Stimulated activated naive CD4-positive, alpha-beta T cell (primary cell): ENCODE data around the gene LAMTOR3.

Source experiments
- DNase-seq, 6 experiments: peaks; one replicate each; lab custom pipeline; 2025; lab: John Stamatoyannopoulos, UW

LAMTOR3 gene

GRCh38 chr4:99861120-99861905 is 32.9 kb downstream of the LAMTOR3 start:
- DNase-seq = no peak

GRCh38 chr4:99860521-99860920 is 33.7 kb downstream of the LAMTOR3 start:
- DNase-seq = no peak

- DNase-seq = no peak
These were observed 34.6 kb downstream of the LAMTOR3 start for GRCh38 chr4:99859618-99860017.

DNA sequence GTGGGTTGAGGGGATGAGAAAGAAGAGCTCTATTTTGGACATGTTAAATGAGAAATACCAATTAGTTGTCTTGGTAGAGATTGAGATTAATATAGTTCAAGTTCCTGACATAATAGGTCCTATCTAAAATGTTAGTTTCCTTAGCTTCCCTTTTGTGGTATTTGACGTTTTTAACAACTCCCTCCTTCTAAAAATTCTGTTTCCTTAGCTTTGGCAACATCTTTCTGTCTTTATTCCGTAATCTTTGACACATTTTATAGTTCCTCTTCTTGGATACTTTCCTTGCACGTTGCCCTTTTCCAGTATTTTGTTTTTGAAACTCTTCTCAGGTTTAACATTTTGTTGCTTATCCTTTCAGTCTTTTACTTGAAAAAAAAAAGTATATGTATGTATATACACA is 36.9 kb downstream of the LAMTOR3 start:
- DNase-seq = no peak

- DNase-seq = no peak
These were observed 38.1 kb downstream of the LAMTOR3 start for GRCh38 chr4:99856166-99856565.

DNA sequence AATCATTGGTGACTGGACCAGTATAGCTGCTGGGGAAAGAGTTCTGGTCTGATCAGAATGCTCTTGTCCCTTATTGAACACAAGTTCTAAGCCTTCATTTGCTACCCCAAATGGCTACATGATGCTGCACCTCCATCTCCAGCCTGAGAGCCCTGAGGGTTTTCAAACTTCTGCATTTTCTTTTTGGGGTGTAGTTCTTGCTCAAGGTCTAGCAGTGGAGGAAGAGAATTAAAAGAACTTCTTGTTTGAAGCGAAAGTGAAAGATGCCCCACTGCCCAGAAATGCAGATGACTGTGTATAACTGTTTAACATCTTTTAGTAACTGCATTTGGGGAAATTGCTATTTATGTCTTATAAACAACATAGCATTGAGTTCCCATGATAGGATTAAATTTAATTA is 38.5 kb downstream of the LAMTOR3 start:
- DNase-seq = no peak

GRCh38 chr4:99853999-99854398 is 40.2 kb downstream of the LAMTOR3 start:
- DNase-seq = no peak

- no peak for DNase-seq
These were observed 41.0 kb downstream of the LAMTOR3 start for GRCh38 chr4:99853190-99853589.

- DNase-seq = no peak
These were observed 42.0 kb downstream of the LAMTOR3 start for GRCh38 chr4:99852199-99852749.

- no peak for DNase-seq
These were observed 45.6 kb downstream of the LAMTOR3 start for GRCh38 chr4:99848591-99849001.

GRCh38 chr4:99847362-99847976 is 46.8 kb downstream of the LAMTOR3 start:
- peak in 1 of 6 experiments; percentile 13 for DNase-seq

DNA sequence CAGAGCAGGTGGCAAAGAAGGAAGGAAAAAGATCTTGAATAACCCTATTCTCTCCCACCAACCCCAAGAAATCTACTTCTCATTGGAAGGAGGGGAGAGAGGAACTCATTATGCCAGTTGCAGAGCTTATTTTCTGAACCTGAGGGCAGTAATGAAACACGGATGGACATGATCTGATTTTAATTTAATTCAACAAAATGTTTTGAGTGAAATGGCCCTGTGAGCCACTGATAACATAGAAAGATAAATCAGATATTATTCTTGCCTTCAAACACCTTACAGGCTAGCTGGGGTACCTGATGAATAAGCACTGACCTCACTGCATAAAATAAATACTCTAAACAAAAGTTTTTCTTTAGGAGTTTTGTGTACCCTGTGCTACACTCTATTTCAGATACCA is 47.3 kb downstream of the LAMTOR3 start:
- DNase-seq = no peak

GRCh38 chr4:99845708-99846469 is 48.3 kb downstream of the LAMTOR3 start:
- peak in 3 of 6 experiments; percentile 48 to 51 (median 49) for DNase-seq

DNA sequence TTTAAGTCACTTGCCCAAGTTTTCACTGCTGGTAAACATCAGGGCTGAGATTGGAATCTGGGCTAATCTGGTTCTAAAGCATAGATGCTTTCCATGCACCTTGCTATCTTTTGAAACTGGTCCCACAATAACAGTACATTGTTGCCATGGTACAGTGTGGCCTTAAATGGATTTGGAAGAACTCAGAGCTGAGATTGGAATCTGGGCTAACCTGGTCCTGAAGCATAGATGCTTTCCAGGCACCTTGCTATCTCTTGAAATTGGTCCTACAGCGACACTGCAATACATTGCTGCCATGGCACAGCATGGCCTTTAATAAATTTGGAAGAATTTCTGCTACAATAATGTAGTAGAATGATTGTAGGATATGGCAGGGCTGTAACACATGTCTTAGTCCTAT is 49.0 kb downstream of the LAMTOR3 start:
- DNase-seq = no peak

GRCh38 chr4:99844048-99844447 is 50.2 kb downstream of the LAMTOR3 start:
- DNase-seq = no peak

- DNase-seq = no peak
These were observed 50.8 kb downstream of the LAMTOR3 start for GRCh38 chr4:99843413-99843812.

- no peak for DNase-seq
These were observed 53.1 kb downstream of the LAMTOR3 start for GRCh38 chr4:99841129-99841528.

DNA sequence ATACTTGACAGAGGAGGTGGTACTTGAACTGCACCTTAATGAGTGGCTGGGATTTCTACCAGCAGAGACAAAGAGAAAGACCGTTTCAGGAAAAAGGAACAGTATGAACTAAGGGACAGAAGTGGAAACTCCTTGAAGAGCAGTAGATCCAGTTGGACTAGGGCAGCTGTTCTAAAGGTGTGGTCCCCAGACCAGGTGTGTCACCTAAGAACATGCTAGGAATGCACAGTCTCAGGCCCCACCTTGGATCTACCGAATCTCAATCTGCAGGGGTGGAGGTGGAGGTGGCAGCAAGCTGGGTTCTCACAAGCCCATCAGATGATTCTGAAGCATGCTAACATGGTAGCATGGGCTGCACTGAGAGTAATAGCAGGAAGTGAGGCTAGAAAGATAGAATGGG is 55.3 kb downstream of the LAMTOR3 start:
- no peak for DNase-seq

- no peak for DNase-seq
These were observed 58.3 kb downstream of the LAMTOR3 start for GRCh38 chr4:99835942-99836341.

- no peak for DNase-seq
These were observed 59.7 kb downstream of the LAMTOR3 start for GRCh38 chr4:99834569-99834968.

GRCh38 chr4:99833756-99834155 is 60.5 kb downstream of the LAMTOR3 start:
- no peak for DNase-seq

GRCh38 chr4:99832758-99833157 is 61.5 kb downstream of the LAMTOR3 start:
- no peak for DNase-seq

GRCh38 chr4:99832321-99832720 is 61.9 kb downstream of the LAMTOR3 start:
- no peak for DNase-seq
